Thyroid gland (tissue), 4 donors: ENCODE results near the gene PPP1R12B. TPM values are rescaled to one million over a fixed set of nuclear protein-coding genes. Genes with fewer than 3 reads are reported as not detected.
"Not testable (repeated sequence)": the region's sequence is repeated elsewhere in the genome, so short reads cannot be mapped to it uniquely, and the experiment has no call there.

ENCODE experiments used
- DNase-seq, 2 donors: peaks; one replicate each; pipeline ENCODE4 v3.0.0-alpha.2; 2019
- H3K27ac ChIP-seq, 3 donors: fragments of 200-600 bp; sonication (generic); 1 replicate in 2 of 3; 2 replicates in 1 of 3; pipeline ENCODE4 v1.5.1; 2016 to 2019; ENCODE audit warnings: mild to moderate bottlenecking in 1 of 3, moderate library complexity in 1 of 3
- H3K27me3 ChIP-seq: fragments of 200-600 bp; sonication (generic); one replicate; pipeline ENCODE4 v1.5.1; 2019
- H3K36me3 ChIP-seq, 2 donors: fragments of 200-600 bp; sonication (generic); one replicate each; pipeline ENCODE4 v1.5.1; 2016 to 2019
- H3K4me1 ChIP-seq, 2 donors: fragments of 200-600 bp; sonication (generic); one replicate each; pipeline ENCODE4 v1.5.1; 2017 to 2019
- H3K4me3 ChIP-seq, 3 donors: fragments of 200-600 bp; sonication (generic); replicated peaks in 1 of 3; 1 replicate in 2 of 3; 2 replicates in 1 of 3; pipeline ENCODE4 v1.5.1; 2016; ENCODE audit warnings: mild to moderate bottlenecking in 1 of 3
- H3K9me3 ChIP-seq: fragments of 200-600 bp; sonication (generic); one replicate; pipeline ENCODE4 v1.5.1; 2017
- CTCF ChIP-seq, 6 experiments: fragments of 200-600 bp in 3 of 6; fragments of 450-650 bp in 3 of 6; sonication (generic) in 3 of 6; IDR thresholded peaks; one replicate each; pipeline ENCODE4 v1.5.1; 2016 to 2019; ENCODE audit warnings: antibody characterized with exemption in 6 of 6, mild to moderate bottlenecking in 2 of 6, inconsistent platforms in 1 of 6, moderate library complexity in 1 of 6
- POLR2A ChIP-seq, 2 donors: fragments of 450-650 bp; IDR thresholded peaks; one replicate each; pipeline ENCODE4 v1.6.1; 2017; ENCODE audit warnings: antibody characterized with exemption in 2 of 2, mild to moderate bottlenecking in 2 of 2, moderate library complexity in 1 of 2
- WGBS, 2 donors: methylation state at CpG; one replicate each; pipeline ENCODE4 v1.1.5; 2017; 5-methylcytosine and 5-hydroxymethylcytosine counted together
- intact Hi-C: fragments of 100-400 bp; cut with DNase I; formaldehyde crosslinking; loops from one replicate; pipeline ENCODE4 v1.15.1; 2023
- total RNA-seq, 4 donors: library from RNA; depleted of rRNA; stranded (reverse); fragments of >200 nt; gene quantifications; one replicate each; pipeline ENCODE4 v1.2.3, GENCODE V29; 2016

Gene PPP1R12B
- total RNA-seq, 4 donors from 2014 or later: 34.9 to 48.5 (median 41.3) TPM

- Histone ChIP-seq H3K4me3 (no peak overlapping the region), H3K27ac (no peak overlapping the region), H3K36me3 (no peaks in the 10 kb centered on the region), H3K27me3 (no peaks in the 10 kb centered on the region), H3K4me1 (peaks cover 0 to 4% of the 10 kb centered on the region in 2 donors), H3K9me3 (no peaks in the 10 kb centered on the region)
- TF ChIP-seq POLR2A (IDR thresholded peaks at IDR 0.05) (no peak), CTCF (IDR thresholded peaks at IDR 0.05) (no peak)
- intact Hi-C loops: no loop called here
- DNase-seq: no peak
Measured at GRCh38 chr1:202547215-202547614, 198.7 kb downstream of the PPP1R12B start.

- H3K36me3 ChIP-seq, intact Hi-C loops, DNase-seq, H3K4me1 ChIP-seq, H3K27ac ChIP-seq, H3K4me3 ChIP-seq, H3K27me3 ChIP-seq, H3K9me3 ChIP-seq: not testable (repeated sequence)
- WGBS, 2 donors: 78 to 91% methylated on average over 1 of the region's 1 CpG
Measured at GRCh38 chr1:202550088-202550487, 201.6 kb downstream of the PPP1R12B start.

- Histone ChIP-seq H3K9me3 (no peaks in the 10 kb centered on the region), H3K27ac (peak overlapping the region in 2 of 3 donors; percentile 11 to 42), H3K4me1 (no peaks in the 10 kb centered on the region), H3K4me3 (no peak overlapping the region), H3K36me3 (no peaks in the 10 kb centered on the region), H3K27me3 (no peaks in the 10 kb centered on the region)
- intact Hi-C loops: no loop called here
- no peak for TF ChIP-seq CTCF (IDR thresholded peaks at IDR 0.05)
- TF ChIP-seq POLR2A (IDR thresholded peaks at IDR 0.05): no peak
- peak; percentile 75 to 76 for DNase-seq
- WGBS, 2 donors: 51 to 54% methylated on average over 3 of the region's 3 CpGs
Measured at GRCh38 chr1:202551683-202552082, 203.2 kb downstream of the PPP1R12B start.

- H3K27ac ChIP-seq, H3K9me3 ChIP-seq, intact Hi-C loops, H3K4me3 ChIP-seq, DNase-seq, H3K4me1 ChIP-seq, H3K27me3 ChIP-seq, H3K36me3 ChIP-seq: not testable (repeated sequence)
Measured at GRCh38 chr1:202552615-202553014, 204.1 kb downstream of the PPP1R12B start.

GRCh38 chr1:202553078-202553477 lies 204.6 kb downstream of the PPP1R12B start:
- WGBS, 2 donors: 84 to 87% methylated on average over 1 of the region's 1 CpG
- intact Hi-C loops, H3K4me1 ChIP-seq: not testable (repeated sequence)

GRCh38 chr1:202553560-202554038 lies 205.1 kb downstream of the PPP1R12B start:
- DNase-seq: no peak
- intact Hi-C loops: no loop called here
- H3K4me1 ChIP-seq: no peaks in the 10 kb centered on the region
- no peaks in the 10 kb centered on the region for H3K9me3 ChIP-seq
- no peaks in the 10 kb centered on the region for H3K36me3 ChIP-seq
- TF ChIP-seq CTCF (IDR thresholded peaks at IDR 0.05) (no peak), POLR2A (IDR thresholded peaks at IDR 0.05) (no peak)
- no peaks in the 10 kb centered on the region for H3K27me3 ChIP-seq
- no peak overlapping the region for H3K4me3 ChIP-seq
- 61 to 63% methylated on average over 3 of the region's 3 CpGs for WGBS, 2 donors
- H3K27ac ChIP-seq: no peak overlapping the region

More at GRCh38 chr1:202553078-202553477, 204.6 kb downstream of the PPP1R12B start:
- not testable (repeated sequence) for H3K9me3 ChIP-seq, H3K36me3 ChIP-seq, H3K27ac ChIP-seq, H3K27me3 ChIP-seq, DNase-seq, H3K4me3 ChIP-seq

GRCh38 chr1:202554619-202555018 lies 206.1 kb downstream of the PPP1R12B start:
- H3K27me3 ChIP-seq, H3K4me3 ChIP-seq, H3K27ac ChIP-seq, intact Hi-C loops, H3K4me1 ChIP-seq, H3K36me3 ChIP-seq, H3K9me3 ChIP-seq, DNase-seq: not testable (repeated sequence)
- 94 to 99% methylated on average over 4 of the region's 4 CpGs for WGBS, 2 donors

GRCh38 chr1:202556037-202556436 lies 207.5 kb downstream of the PPP1R12B start:
- H3K4me1 ChIP-seq, intact Hi-C loops, H3K27me3 ChIP-seq: not testable (repeated sequence)

GRCh38 chr1:202557662-202558061 lies 209.2 kb downstream of the PPP1R12B start:
- peaks cover 11 to 13% of the 10 kb centered on the region in 2 donors for H3K4me1 ChIP-seq
- H3K9me3 ChIP-seq, DNase-seq, intact Hi-C loops, H3K27ac ChIP-seq, H3K27me3 ChIP-seq, H3K36me3 ChIP-seq, H3K4me3 ChIP-seq: not testable (repeated sequence)
- 86 to 87% methylated on average over 1 of the region's 1 CpG for WGBS, 2 donors

More at GRCh38 chr1:202556037-202556436, 207.5 kb downstream of the PPP1R12B start:
- DNase-seq, H3K27ac ChIP-seq, H3K36me3 ChIP-seq, H3K4me3 ChIP-seq, H3K9me3 ChIP-seq: not testable (repeated sequence)
- WGBS, 2 donors: 96 to 97% methylated on average over 4 of the region's 4 CpGs
